HS-5 (cell line): ENCODE results near the gene CENPU.
A peak's percentile ranks its signal among the peaks of the same experiment; 100 is the strongest.
"Not testable (repeated sequence)": the region's sequence is repeated elsewhere in the genome, so short reads cannot be mapped to it uniquely, and the experiment has no call there.

Experiments used
- DNase-seq: peaks from one replicate; pipeline ENCODE4 v3.0.0-alpha.2; 2012; ENCODE audit warnings: low read depth

The CENPU gene, protein sequence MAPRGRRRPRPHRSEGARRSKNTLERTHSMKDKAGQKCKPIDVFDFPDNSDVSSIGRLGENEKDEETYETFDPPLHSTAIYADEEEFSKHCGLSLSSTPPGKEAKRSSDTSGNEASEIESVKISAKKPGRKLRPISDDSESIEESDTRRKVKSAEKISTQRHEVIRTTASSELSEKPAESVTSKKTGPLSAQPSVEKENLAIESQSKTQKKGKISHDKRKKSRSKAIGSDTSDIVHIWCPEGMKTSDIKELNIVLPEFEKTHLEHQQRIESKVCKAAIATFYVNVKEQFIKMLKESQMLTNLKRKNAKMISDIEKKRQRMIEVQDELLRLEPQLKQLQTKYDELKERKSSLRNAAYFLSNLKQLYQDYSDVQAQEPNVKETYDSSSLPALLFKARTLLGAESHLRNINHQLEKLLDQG

DNA sequence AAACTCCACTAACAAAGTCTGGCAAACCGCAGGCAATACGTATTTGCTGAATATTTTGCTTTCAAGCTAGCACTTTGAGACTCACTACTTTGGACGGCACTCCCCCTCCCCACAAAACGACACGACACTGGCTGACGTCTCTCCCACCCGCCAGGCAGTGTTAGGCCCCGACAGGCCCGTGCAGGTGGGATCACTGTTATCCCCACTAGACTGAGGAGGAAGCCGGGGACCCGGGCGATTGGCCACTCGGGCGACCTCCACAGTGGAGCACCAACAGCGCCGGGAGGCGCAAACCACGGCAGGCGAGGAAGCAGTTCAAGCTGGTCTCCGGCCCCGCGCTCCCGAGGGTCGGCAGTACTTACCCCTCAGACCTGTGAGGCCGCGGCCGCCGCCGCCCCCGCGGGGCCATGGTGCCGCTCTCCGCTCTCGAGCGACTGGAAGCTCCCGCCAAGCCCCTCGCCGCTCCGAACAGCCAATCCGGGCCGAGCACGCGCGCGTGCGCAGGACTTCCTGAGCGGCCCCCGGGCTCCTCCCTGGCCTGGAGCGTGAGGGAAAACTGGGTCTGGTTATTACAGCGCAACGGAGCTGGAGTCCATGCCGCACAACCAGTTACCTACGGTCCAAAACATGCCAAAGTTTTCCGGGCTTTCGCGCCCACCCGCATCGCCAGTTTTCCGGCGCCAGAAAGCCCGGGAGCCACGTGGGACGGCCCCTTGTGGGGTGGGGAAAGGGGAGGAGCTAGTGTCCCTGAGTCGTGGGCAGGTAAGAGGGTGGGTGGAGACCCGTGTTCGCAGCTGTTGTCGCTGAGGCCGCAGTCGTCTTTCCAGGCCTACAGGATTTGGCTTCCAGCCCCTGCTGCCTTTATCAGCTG lies at the start of gene CENPU:
Gene CENPU (minus strand): TSS at position 443 of the 871 bp plus-strand sequence. CDS start 34 bp downstream, at position 409.
- DNase-seq: peak; percentile 90

DNA sequence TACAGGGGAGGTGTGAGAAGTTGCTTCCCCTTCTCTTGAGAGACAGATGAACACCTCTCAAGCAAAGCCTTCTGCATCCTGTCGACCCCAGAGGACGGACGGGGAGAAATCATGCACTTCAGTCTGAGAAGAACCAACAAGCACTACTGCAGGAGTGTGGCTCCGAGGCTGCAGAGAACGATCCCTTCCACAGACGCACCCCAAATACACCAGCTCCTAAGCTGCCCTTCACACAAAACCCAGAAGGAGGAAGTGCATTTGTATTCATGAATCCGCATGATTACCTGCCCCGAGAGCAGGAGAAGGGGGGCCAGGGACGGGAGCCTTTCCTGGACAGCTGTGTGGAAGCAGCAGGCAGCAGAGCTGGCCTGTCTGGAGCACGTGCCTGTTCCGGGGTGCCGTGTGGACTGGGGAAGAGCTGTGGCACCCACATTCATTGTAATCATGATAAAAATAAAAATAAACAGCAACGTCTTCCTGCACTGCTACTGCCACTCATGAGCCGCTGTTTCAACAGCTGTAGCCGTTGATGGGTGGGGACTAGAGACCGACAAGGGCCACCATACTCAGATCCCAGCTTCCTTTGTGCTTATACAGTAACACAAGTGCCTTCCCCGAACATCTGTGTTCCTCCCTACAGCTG lies 49.0 kb upstream of the CENPU start:
- no peak for DNase-seq

DNA sequence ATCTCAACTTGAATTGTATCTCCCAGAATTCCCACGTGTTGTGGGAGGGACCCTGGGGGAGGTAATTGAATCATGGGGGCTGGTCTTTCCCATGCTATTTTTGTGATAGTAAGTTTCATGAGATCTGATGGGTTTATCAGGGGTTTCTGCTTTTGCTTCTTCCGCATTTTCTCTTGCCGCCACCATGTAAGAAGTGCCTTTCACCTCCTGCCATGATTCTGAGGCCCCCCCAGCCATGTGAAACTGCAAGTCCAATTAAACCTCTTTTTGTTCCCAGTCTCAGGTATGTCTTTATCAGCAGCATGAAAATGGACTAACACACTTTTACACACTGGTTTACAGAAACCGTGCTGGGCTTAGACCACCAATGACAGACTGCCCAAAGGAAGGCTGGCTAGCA lies 45.3 kb upstream of the CENPU start:
- not testable (repeated sequence) for DNase-seq

GRCh38 chr4:184778325-184778724 lies 44.4 kb upstream of the CENPU start:
- DNase-seq: no peak

DNA sequence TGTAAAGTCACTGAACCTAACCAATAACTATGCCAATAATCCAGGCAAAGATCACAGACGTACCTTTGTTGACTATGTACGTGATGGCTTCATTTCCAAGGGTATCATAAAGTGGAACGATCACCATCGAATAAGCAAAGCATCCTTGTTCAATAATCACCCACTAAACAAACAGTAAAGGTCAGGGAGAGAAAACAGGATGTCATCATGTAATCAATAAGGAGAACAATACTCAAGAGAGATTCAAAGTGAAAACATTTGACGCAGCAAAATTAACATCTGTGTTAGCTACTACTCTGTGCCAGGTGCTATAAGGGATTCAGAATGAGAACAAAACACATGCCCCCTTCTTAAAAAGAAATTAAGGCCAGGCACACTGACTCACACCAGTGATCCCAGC lies 42.9 kb upstream of the CENPU start:
- no peak for DNase-seq

DNA sequence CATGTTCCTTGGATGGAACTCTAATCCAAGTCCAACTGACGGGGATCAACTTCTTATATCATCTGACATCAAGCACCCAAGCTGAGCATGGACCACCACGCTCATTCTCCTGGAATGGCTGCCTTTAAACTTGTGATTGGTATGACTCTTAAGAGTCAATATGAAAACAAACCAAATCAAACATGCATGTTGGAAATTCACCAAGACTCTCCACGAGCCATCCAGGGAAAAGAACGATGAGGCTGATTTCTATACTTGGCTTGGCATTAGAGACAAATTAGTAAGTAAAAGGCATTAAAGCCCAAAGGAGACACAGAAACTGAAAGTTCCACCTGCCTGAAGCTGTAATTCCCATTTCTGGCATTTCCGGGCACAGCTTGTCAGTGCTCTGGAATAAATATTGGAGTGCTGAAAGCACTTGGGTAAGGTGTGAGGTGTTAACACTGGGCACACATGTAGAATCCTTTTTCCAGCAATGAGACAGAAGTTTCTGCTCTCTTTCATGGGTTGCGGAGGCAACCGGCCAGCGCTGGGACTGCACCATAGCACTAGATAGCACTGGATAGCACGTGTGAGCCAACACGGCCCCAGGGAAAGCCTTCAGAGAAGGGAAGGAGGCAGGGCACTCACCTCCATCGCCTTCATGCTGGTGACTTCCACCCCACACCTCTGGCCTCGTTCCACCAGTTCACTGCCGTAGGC lies 42.1 kb upstream of the CENPU start:
- DNase-seq: no peak

DNA sequence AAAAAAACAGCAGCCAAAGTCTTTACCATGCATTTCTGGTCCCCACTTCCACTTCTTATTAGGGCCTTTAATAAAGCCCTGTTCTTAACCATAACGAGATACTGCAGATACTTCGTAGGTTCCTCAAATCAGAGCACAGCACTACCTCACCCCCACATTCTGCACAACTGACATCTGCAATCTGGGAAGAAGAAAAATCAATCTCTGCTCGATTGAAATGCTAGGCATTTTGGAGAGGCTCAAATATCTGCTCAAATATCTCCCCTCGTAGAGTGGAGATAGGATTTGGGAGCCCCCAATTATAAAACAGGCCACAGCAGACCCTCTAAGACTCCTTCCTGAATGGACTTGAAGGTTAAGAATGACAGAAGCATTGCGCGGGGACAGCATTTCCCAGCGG lies 40.3 kb upstream of the CENPU start:
- no peak for DNase-seq

DNA sequence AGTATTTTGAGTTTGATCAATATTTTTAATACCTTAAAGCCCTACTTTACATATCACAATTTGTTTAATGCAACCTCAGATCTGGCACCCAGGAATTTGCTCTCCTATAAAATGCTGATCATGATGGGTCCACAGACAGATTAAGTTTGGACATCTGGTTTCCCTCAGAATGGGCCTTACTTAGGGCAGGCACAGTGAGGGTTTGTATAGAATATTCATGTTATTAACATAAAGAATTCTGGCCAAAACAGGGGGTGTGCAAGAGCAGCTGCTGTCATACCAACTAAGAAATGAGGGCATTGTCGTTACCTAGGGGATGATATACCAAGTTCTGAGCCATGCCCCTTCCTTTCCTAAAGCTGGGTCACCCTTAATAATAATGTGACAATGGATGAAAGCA lies 37.5 kb upstream of the CENPU start:
- DNase-seq: no peak

GRCh38 chr4:184769141-184769765 lies 35.4 kb upstream of the CENPU start:
- no peak for DNase-seq

DNA sequence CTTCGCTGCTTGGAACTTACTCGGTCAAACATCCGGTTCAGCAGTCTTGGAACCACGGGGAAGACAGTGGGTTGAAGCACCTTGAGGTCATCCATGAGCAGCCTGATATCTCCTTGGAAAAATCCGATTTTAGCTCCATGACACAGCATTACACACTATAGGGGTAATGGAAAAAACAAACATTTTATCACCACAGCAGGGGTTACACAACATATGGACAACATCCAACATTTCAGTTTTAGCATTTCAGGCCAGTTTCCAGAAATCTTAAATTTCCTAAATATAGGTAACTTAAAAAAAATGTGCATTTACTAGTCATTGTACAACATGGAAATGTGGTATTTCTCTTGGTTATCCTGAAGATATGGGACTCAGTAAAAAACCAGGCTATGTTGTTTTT lies 34.4 kb upstream of the CENPU start:
- DNase-seq: no peak

- DNase-seq: no peak
Measured at GRCh38 chr4:184766446-184766845, 32.5 kb upstream of the CENPU start.

- DNase-seq: no peak
Measured at GRCh38 chr4:184765473-184766340, 31.8 kb upstream of the CENPU start.

GRCh38 chr4:184764601-184765000 lies 30.7 kb upstream of the CENPU start:
- DNase-seq: no peak

- no peak for DNase-seq
Measured at GRCh38 chr4:184763150-184763780, 29.4 kb upstream of the CENPU start.

DNA sequence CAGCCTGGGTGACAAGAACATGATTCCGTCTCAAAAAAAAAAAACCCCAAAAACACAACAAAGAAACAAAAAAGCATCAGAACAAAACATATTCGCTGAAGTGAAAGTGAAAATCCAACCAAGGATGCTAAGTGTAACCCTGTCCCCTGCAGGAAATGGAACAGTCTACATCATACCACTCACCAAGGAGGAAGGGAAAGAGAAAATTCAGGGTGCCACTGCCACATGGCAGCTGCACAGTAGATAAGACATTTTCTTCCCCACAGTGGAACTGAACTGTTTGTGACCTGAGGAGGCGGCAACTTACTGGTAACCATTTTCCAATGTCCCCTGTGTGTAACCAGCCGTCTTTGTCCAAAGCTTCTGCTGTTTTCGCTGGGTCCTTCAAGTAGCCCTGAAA lies 28.2 kb upstream of the CENPU start:
- DNase-seq: no peak

DNA sequence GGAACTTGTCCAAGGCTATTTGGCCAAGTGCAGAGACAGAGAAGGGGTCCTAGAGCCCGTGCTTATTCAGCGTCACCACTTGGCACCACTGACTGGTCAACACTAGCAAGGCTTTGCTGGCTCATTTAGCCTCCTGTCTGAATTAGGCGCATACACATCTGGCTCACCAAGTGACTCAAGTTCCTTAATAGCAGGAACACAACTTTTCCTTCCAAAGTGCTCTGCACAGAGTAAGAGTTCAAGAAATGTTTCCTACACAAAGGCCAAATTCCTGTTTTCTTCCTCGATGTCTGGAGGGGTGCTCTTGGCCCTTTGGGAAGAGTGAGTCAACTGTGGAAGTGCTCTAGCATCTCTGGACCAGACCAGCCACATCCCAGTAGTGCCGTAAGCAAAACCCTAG lies 26.8 kb upstream of the CENPU start:
- DNase-seq: no peak

- DNase-seq: no peak
Measured at GRCh38 chr4:184757810-184758209, 23.9 kb upstream of the CENPU start.

DNA sequence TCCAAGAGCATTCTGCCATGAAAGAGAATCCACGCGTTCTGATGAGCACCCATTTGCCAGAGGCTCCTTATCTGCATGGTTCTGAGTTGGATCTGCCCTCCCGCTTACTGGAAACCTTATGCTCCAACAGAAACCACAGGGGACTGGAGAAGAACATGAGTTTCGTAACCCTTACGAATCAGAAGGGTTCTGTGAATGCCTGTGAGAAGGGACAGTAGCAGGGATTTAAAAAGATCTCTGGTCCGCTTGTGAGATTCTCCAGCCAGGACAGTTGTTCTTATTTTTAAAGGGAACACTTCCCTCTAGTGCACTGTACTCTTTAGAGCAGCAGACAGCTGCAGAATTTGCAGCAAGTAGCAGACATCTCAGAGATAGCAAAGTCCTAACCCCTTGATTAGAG lies 22.5 kb upstream of the CENPU start:
- no peak for DNase-seq

DNA sequence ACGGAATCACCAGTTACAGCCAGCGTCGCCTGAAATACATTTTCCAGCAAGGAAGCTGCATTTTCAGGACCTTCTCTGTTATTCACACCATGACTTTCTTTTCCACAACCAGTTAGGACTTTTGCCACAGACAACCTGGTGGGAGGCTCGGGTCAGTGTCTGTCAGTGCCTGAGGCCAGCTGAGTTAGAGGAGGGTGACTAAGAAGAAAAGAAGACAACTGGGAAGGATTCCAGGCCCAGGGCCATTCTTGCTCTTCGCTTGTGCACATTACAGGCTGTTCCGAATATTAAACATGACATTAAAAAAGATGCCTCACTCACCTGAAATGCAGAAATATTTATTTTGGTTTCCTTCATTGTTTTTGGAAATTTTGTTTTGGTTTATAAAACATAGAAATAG lies 21.4 kb upstream of the CENPU start:
- no peak for DNase-seq
